IPS-15b (cell line): ENCODE results near the gene CHST5.

Experiments used
- H3K27me3 ChIP-seq: one replicate; pipeline ENCODE4 v1.6.1; 2013; ENCODE audit warnings: low read length; ENCODE audit not compliant: control insufficient read depth, insufficient read depth
- H3K36me3 ChIP-seq: one replicate; pipeline ENCODE4 v1.6.1; 2013; ENCODE audit warnings: low read length; ENCODE audit not compliant: control insufficient read depth, insufficient read depth
- H3K4me1 ChIP-seq: one replicate; pipeline ENCODE4 v1.6.1; 2013; ENCODE audit warnings: mild to moderate bottlenecking, low read length; ENCODE audit not compliant: control insufficient read depth, insufficient read depth
- H3K4me3 ChIP-seq: one replicate; pipeline ENCODE4 v1.5.1; 2013; ENCODE audit warnings: low read depth, low read length
- H3K9ac ChIP-seq: one replicate; pipeline ENCODE4 v1.6.1; 2013; ENCODE audit warnings: low read depth, mild to moderate bottlenecking, low read length
- H3K9me3 ChIP-seq: one replicate; pipeline ENCODE4 v1.6.1; 2013; ENCODE audit warnings: mild to moderate bottlenecking, low read length; ENCODE audit not compliant: control insufficient read depth, insufficient read depth

The CHST5 gene

DNA sequence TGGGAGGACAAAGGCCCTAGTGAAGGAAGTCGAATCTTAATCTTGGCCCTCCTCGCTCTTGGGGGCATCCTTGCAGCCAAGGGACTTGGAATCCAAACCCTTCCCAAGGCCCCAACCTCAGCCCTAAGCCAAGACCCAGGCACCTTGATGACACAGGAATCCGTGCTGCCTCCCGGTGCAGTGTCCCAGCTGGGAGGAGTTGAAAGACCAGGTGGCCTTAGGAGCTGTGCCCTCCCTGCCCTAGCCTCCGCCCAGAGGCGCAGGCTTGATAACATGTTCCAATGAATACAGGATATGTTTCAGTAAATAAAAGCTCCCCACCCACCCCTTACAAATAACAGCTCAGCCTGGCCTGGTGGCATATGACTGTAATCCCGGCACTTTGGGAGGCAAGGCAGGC, at the start of gene CHST5:
Gene CHST5 (minus strand): TSS at position 208 of the 400 bp plus-strand sequence. CDS start 5,724 bp downstream, outside the sequence.
- peaks cover 4% of the 10 kb centered on the region for H3K4me1 ChIP-seq
- no peaks in the 10 kb centered on the region for H3K36me3 ChIP-seq
- H3K4me3 ChIP-seq, result no peak within 1 kb of the TSS
- no peaks in the 10 kb centered on the region for H3K9me3 ChIP-seq
- H3K9ac ChIP-seq, result no peak within 1 kb of the TSS
- peaks cover 2% of the 10 kb centered on the region for H3K27me3 ChIP-seq

GRCh38 chr16:75584108-75584507, 48.2 kb upstream of the CHST5 start:
- Histone ChIP-seq H3K4me1 (no peaks in the 10 kb centered on the region), H3K9me3 (no peaks in the 10 kb centered on the region), H3K36me3 (peaks cover under 1% of the 10 kb centered on the region), H3K4me3 (no peak overlapping the region), H3K27me3 (no peaks in the 10 kb centered on the region), H3K9ac (no peak overlapping the region)

DNA sequence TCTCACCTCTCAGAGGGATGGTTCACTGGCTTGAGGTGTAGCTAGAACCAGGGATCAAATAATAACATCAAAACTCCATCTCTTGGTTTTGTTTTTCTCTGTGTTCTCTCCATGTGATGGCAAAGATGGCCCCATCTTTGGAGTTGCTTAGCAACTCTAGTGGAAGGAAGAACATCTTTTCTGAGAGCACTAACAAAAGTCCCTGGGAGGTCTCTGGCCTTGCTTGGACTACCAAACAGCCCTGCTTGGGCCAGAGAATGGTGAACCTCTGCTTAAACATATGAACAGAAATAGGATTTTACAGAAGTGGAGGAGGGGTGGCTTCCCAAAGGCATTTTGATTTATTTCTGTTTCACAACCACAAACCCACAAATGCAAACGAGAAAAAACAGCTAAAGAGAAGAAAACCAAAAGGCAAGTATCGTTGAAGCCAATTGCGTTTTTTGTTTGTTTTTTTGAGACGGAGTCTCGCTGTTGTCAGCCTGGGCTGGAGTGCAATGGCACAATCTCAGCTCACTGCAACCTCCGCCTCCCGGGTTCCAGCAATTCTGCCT, 43.5 kb upstream of the CHST5 start:
- no peaks in the 10 kb centered on the region for H3K9me3 ChIP-seq
- H3K4me1 ChIP-seq, result peaks cover 11% of the 10 kb centered on the region
- no peak overlapping the region for H3K4me3 ChIP-seq
- H3K36me3 ChIP-seq, result peaks cover 14% of the 10 kb centered on the region
- no peaks in the 10 kb centered on the region for H3K27me3 ChIP-seq
- no peak overlapping the region for H3K9ac ChIP-seq

DNA sequence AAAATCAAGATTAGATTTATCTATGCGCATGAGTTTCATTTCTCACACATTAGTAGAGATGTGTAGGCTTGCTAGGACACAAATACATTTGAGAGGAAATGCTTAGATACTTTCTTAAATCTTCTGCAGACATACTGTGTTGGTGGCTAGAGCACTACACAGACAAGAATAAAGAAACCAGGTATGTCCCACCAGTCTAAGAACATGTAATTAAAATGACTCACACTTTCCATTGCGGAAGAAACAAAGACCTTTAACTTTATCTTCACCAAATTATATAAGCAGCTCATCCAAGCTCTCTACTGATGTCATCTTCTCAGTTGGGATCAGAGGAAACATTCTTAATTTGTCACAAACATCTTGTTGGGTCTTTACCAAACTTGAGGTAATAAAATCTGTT, 42.8 kb upstream of the CHST5 start:
- peaks cover 11% of the 10 kb centered on the region for H3K4me1 ChIP-seq
- H3K27me3 ChIP-seq, result no peaks in the 10 kb centered on the region
- no peak overlapping the region for H3K9ac ChIP-seq
- H3K36me3 ChIP-seq, result peaks cover 18% of the 10 kb centered on the region
- H3K9me3 ChIP-seq, result no peaks in the 10 kb centered on the region
- no peak overlapping the region for H3K4me3 ChIP-seq

- H3K9ac ChIP-seq, result no peak overlapping the region
- H3K36me3 ChIP-seq, result peaks cover 22% of the 10 kb centered on the region
- H3K4me1 ChIP-seq, result peaks cover 11% of the 10 kb centered on the region
Measured at GRCh38 chr16:75578212-75578611, 42.3 kb upstream of the CHST5 start.

GRCh38 chr16:75576384-75576811, 40.5 kb upstream of the CHST5 start:
- Histone ChIP-seq H3K36me3 (peaks cover 28% of the 10 kb centered on the region), H3K9me3 (no peaks in the 10 kb centered on the region), H3K4me3 (no peak overlapping the region), H3K4me1 (peaks cover 11% of the 10 kb centered on the region), H3K27me3 (no peaks in the 10 kb centered on the region), H3K9ac (no peak overlapping the region)

More at GRCh38 chr16:75578212-75578611, 42.3 kb upstream of the CHST5 start:
- H3K27me3 ChIP-seq, result no peaks in the 10 kb centered on the region
- H3K4me3 ChIP-seq, result no peak overlapping the region
- H3K9me3 ChIP-seq, result no peaks in the 10 kb centered on the region

DNA sequence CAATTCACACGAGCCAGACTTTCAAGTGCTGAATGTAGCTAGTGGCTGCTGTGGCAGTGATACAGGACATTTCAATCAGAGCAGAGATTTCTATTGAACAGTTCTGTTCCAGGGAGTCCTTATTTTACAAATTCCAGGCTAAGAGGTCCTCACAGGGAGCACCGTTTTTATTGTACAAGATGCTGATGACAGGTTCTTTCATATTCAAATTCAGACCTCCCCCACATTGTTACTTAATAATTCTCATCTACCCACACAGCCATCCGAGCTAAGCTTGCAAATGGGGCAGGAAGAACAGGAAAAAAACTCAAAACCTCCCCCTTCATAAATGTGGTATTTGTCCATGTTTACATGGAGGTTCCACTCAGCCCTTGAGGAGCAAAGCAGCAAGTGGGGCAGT, 40.0 kb upstream of the CHST5 start:
- H3K27me3 ChIP-seq, result no peaks in the 10 kb centered on the region
- H3K4me1 ChIP-seq, result peaks cover 11% of the 10 kb centered on the region
- H3K9me3 ChIP-seq, result no peaks in the 10 kb centered on the region
- H3K36me3 ChIP-seq, result peaks cover 31% of the 10 kb centered on the region
- H3K4me3 ChIP-seq, result no peak overlapping the region
- no peak overlapping the region for H3K9ac ChIP-seq

DNA sequence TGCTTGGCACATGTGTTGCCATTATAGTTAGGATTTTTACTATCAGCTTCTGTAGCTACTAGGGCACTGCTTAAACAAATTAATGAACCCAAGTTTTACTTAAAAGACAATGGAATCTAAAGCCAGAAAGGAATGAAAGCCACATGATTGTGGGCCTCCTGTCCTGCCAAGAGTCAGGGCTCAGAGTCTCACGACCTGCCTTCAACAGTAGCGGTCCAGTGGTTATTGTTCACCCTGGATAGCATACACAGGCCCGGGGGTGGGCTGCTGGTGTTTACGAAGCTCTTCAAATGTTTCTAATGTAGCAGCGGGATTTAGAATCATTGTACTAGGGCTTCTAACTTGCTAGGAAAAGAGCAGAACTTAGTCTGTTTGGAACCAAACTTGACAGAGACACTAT, 38.0 kb upstream of the CHST5 start:
- peaks cover 40% of the 10 kb centered on the region for H3K36me3 ChIP-seq
- no peak overlapping the region for H3K4me3 ChIP-seq
- no peaks in the 10 kb centered on the region for H3K27me3 ChIP-seq
- peaks cover 11% of the 10 kb centered on the region for H3K4me1 ChIP-seq
- no peaks in the 10 kb centered on the region for H3K9me3 ChIP-seq
- H3K9ac ChIP-seq, result no peak overlapping the region

- H3K9ac ChIP-seq, result no peak overlapping the region
- no peaks in the 10 kb centered on the region for H3K9me3 ChIP-seq
- no peaks in the 10 kb centered on the region for H3K27me3 ChIP-seq
- H3K4me3 ChIP-seq, result no peak overlapping the region
- peaks cover 42% of the 10 kb centered on the region for H3K36me3 ChIP-seq
- H3K4me1 ChIP-seq, result peaks cover 11% of the 10 kb centered on the region
Measured at GRCh38 chr16:75572864-75573542, 37.1 kb upstream of the CHST5 start.

- H3K9me3 ChIP-seq, result no peaks in the 10 kb centered on the region
- no peaks in the 10 kb centered on the region for H3K4me1 ChIP-seq
- H3K36me3 ChIP-seq, result peaks cover 34% of the 10 kb centered on the region
- no peaks in the 10 kb centered on the region for H3K27me3 ChIP-seq
- no peak overlapping the region for H3K9ac ChIP-seq
- no peak overlapping the region for H3K4me3 ChIP-seq
Measured at GRCh38 chr16:75570396-75571065, 34.6 kb upstream of the CHST5 start.

GRCh38 chr16:75567911-75568310, 32.0 kb upstream of the CHST5 start:
- no peaks in the 10 kb centered on the region for H3K9me3 ChIP-seq
- no peak overlapping the region for H3K4me3 ChIP-seq
- H3K4me1 ChIP-seq, result peaks cover 6% of the 10 kb centered on the region
- peaks cover 25% of the 10 kb centered on the region for H3K36me3 ChIP-seq
- H3K9ac ChIP-seq, result no peak overlapping the region
- H3K27me3 ChIP-seq, result no peaks in the 10 kb centered on the region

- Histone ChIP-seq H3K4me3 (peak overlapping the region; percentile 71), H3K36me3 (peaks cover 21% of the 10 kb centered on the region), H3K9ac (no peak overlapping the region), H3K9me3 (no peaks in the 10 kb centered on the region), H3K27me3 (no peaks in the 10 kb centered on the region), H3K4me1 (peaks cover 6% of the 10 kb centered on the region)
Measured at GRCh38 chr16:75566758-75567255, 30.9 kb upstream of the CHST5 start.
